BE2C (cell line): ENCODE measurements around the gene PAX5.

ENCODE experiments used
- DNase-seq: peaks from one replicate; pipeline ENCODE4 v3.0.0-alpha.2; 2020
- H3K27me3 ChIP-seq: fragments of 250-450 bp; sonication (Bioruptor Pico); 2 replicates; pipeline ENCODE4 v1.5.1; 2020; ENCODE audit warnings: mild to moderate bottlenecking
- H3K36me3 ChIP-seq: fragments of 250-450 bp; sonication (Bioruptor Pico); 2 replicates; pipeline ENCODE4 v1.5.1; 2020; ENCODE audit warnings: mild to moderate bottlenecking
- H3K4me1 ChIP-seq: fragments of 250-450 bp; sonication (Bioruptor Pico); 2 replicates; pipeline ENCODE4 v1.5.1; 2020
- H3K4me3 ChIP-seq: 2 replicates; pipeline ENCODE4 v1.5.1; 2011; ENCODE audit warnings: low read depth, low read length
- H3K9me3 ChIP-seq: fragments of 250-450 bp; sonication (Bioruptor Pico); 2 replicates; pipeline ENCODE4 v1.5.1; 2020
- TF ChIP-seq, protein P1 (sequence below): IDR thresholded peaks from 2 replicates; pipeline ENCODE4 v1.5.1; 2012; ENCODE audit warnings: mild to moderate bottlenecking, low read depth, low read length

The PAX5 gene

DNA sequence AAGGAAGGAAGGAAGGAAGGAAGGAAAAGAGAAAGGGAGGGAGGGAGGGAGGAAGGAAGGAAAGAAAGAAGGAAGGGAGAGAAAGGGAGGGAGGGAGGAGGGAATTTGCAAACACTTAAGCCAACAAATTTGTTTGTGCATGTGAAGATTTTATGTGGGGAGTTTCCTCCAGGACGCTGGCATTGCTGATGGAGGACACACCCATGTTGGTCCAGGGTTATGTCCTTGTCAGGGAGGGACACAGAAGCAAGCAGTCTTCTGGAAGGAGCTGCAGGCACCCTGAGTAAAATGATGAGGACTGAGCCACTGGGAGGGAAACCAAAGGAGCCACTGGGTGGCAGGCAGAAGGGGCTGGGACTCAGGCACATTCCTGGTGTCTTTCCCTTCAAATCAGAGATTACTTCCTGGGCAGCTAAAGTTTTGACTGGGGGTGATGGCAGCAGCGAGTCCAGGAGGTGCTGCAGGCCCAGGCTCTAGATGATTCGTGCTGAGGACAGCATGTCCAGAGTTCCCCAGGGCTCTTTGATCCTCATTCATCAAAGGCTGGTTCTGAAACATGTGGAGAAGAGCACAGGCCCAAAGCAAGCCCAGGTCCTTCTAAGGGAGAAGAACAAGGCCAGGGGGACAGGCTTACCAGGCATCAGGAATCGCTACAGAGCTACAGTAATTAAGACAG, 109.2 kb downstream of the PAX5 start:
- H3K36me3 ChIP-seq, result peaks cover 17% of the 10 kb centered on the region
- DNase-seq, result no peak
- no peaks in the 10 kb centered on the region for H3K9me3 ChIP-seq
- H3K4me3 ChIP-seq, result no peak overlapping the region
- H3K27me3 ChIP-seq, result no peaks in the 10 kb centered on the region
- TF ChIP-seq, protein P1, sequence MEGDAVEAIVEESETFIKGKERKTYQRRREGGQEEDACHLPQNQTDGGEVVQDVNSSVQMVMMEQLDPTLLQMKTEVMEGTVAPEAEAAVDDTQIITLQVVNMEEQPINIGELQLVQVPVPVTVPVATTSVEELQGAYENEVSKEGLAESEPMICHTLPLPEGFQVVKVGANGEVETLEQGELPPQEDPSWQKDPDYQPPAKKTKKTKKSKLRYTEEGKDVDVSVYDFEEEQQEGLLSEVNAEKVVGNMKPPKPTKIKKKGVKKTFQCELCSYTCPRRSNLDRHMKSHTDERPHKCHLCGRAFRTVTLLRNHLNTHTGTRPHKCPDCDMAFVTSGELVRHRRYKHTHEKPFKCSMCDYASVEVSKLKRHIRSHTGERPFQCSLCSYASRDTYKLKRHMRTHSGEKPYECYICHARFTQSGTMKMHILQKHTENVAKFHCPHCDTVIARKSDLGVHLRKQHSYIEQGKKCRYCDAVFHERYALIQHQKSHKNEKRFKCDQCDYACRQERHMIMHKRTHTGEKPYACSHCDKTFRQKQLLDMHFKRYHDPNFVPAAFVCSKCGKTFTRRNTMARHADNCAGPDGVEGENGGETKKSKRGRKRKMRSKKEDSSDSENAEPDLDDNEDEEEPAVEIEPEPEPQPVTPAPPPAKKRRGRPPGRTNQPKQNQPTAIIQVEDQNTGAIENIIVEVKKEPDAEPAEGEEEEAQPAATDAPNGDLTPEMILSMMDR, result no peak
- no peaks in the 10 kb centered on the region for H3K4me1 ChIP-seq

DNA sequence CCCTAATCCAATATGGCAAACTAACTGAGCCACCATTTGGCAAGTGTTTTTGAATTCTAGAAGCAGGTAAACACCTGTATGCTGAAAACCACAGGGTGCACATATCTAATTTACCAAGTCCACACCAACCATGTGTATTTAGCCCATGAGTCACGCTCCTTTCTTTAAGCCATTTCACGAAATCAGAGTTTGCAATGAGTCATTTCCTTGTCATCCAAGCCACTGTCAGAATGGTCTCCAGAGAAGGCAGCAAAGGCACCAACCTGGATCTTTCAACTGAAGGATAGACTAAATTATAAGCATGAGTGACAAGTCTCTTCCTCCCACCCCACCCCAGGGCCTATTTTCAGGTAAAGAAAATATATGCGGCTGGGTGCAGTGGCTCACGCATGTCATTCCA, 110.0 kb downstream of the PAX5 start:
- DNase-seq, result no peak

DNA sequence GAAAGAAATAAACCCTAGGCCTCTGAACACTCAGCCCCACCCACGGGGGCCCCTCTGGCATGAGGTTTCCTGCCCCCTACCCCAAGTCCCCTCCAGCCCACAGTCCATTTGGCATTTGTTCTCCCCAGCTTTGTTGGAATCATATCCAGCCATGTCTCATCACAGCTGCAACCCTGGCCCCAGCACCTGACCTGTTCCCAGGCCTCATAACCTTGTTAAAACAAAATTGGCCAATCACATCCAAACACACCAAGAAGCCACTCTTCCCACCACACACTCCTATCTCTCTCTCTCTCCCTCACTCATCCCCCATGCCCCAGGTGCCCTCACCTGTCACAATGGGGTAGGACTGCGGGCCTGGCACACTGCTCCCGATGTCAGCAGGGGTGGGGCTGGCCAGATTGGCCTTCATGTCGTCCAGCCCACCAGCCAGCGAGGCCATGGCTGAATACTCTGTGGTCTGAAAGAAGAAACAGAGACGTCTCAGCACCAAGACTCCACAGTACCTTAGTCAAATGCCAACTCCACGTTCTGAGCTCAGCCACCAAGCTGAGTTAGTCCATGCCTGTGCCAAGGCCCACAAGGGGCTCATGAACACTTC, 110.9 kb downstream of the PAX5 start:
- Histone ChIP-seq H3K36me3 (peaks cover 21% of the 10 kb centered on the region), H3K4me3 (no peak overlapping the region), H3K9me3 (no peaks in the 10 kb centered on the region), H3K4me1 (no peaks in the 10 kb centered on the region), H3K27me3 (no peaks in the 10 kb centered on the region)
- TF ChIP-seq, protein P1, result no peak
- DNase-seq, result no peak

More for the DNA sequence above, 110.0 kb downstream of the PAX5 start:
- no peak overlapping the region for H3K4me3 ChIP-seq
- H3K9me3 ChIP-seq, result no peaks in the 10 kb centered on the region
- TF ChIP-seq, protein P1, result no peak
- no peaks in the 10 kb centered on the region for H3K27me3 ChIP-seq
- H3K36me3 ChIP-seq, result peaks cover 17% of the 10 kb centered on the region
- H3K4me1 ChIP-seq, result no peaks in the 10 kb centered on the region

DNA sequence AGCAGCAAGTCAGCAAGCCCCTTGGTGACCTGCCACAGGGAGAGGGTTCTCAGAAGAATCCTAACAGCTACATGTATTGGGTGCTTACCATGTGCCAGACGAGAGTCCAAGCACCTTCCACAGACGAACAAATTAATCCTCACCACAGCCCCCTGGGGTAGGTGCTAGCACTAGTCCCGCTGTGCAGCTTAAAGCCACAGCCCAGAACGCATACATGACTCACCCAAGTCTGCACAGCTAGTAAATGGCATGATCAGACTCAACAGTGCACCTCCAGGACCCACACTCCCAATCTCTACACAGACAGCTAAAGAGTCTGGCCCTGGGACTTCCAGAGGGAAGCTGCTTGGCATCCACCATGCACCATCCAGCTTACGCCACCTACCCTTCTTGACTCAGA, 111.5 kb downstream of the PAX5 start:
- Histone ChIP-seq H3K9me3 (no peaks in the 10 kb centered on the region), H3K27me3 (no peaks in the 10 kb centered on the region), H3K36me3 (peaks cover 25% of the 10 kb centered on the region), H3K4me3 (no peak overlapping the region), H3K4me1 (no peaks in the 10 kb centered on the region)
- DNase-seq, result no peak
- TF ChIP-seq, protein P1, result no peak

DNA sequence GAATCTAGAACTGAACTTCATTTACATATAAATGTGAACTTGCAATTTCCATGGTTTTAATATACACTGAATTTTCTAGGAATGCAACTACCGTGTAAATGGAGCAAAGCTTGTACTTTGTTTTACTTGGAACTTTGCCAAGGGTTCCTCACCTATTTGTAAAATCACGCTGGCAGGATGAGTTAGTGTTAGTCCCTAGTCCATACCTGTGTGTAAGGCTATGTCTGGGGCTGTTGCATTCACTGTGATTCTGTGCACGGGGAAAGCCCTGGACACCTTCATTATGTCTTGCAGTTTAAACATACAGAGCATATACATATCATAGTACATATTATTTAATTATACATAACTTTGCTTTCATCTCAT, 119.9 kb downstream of the PAX5 start:
- no peaks in the 10 kb centered on the region for H3K9me3 ChIP-seq
- H3K36me3 ChIP-seq, result peaks cover 14% of the 10 kb centered on the region
- TF ChIP-seq, protein P1, result no peak
- H3K27me3 ChIP-seq, result no peaks in the 10 kb centered on the region
- DNase-seq, result no peak
- no peaks in the 10 kb centered on the region for H3K4me1 ChIP-seq
- H3K4me3 ChIP-seq, result no peak overlapping the region
